ACHN (cell line): ENCODE measurements around the gene PIK3R1.

Experiments
- DNase-seq: peaks from one replicate; pipeline ENCODE4 v3.0.0-alpha.2; 2015
- in situ Hi-C: cut with HindIII; loops from 2 replicates; pipeline ENCODE4 v1.10.0; 2017; ENCODE audit warnings: low sequenced_read_pairs, low pct_ligation_motif_present, low pct_unique_long_range_greater_than_20kb

Gene PIK3R1

GRCh38 chr5:68215208-68215897 is at the start of gene PIK3R1:
Gene PIK3R1 (plus strand): TSS chr5:68215756. CDS start chr5:68226676, 10,920 bp downstream.
- in situ Hi-C loops = no loop called here
- peak; percentile 89 for DNase-seq

- DNase-seq = no peak
- in situ Hi-C loops = no loop called here
Observed at GRCh38 chr5:68167195-68167651, 48.3 kb upstream of the PIK3R1 start.

GRCh38 chr5:68169903-68170302 is 45.7 kb upstream of the PIK3R1 start:
- no peak for DNase-seq
- in situ Hi-C loops = no loop called here

GRCh38 chr5:68170826-68171558 is 44.6 kb upstream of the PIK3R1 start:
- in situ Hi-C loops = no loop called here
- DNase-seq = no peak

- no peak for DNase-seq
- in situ Hi-C loops = no loop called here
Observed at GRCh38 chr5:68172314-68172713, 43.2 kb upstream of the PIK3R1 start.

GRCh38 chr5:68173007-68173406 is 42.5 kb upstream of the PIK3R1 start:
- DNase-seq = no peak
- in situ Hi-C loops = no loop called here

GRCh38 chr5:68176253-68176652 is 39.3 kb upstream of the PIK3R1 start:
- DNase-seq = no peak
- in situ Hi-C loops = no loop called here

GRCh38 chr5:68176802-68177479 is 38.6 kb upstream of the PIK3R1 start:
- in situ Hi-C loops = no loop called here
- no peak for DNase-seq

- in situ Hi-C loops = no loop called here
- no peak for DNase-seq
Observed at GRCh38 chr5:68177676-68178075, 37.9 kb upstream of the PIK3R1 start.

- no peak for DNase-seq
- in situ Hi-C loops = no loop called here
Observed at GRCh38 chr5:68178579-68178978, 37.0 kb upstream of the PIK3R1 start.

- no peak for DNase-seq
Observed at GRCh38 chr5:68180121-68181038, 35.2 kb upstream of the PIK3R1 start.

GRCh38 chr5:68181039-68181599 is 34.4 kb upstream of the PIK3R1 start:
- no peak for DNase-seq
- in situ Hi-C loops = no loop called here

More at GRCh38 chr5:68180121-68181038, 35.2 kb upstream of the PIK3R1 start:
- in situ Hi-C loops = no loop called here

- DNase-seq = no peak
- in situ Hi-C loops = no loop called here
Observed at GRCh38 chr5:68182094-68182493, 33.5 kb upstream of the PIK3R1 start.

GRCh38 chr5:68182534-68182933 is 33.0 kb upstream of the PIK3R1 start:
- DNase-seq = no peak
- in situ Hi-C loops = no loop called here

GRCh38 chr5:68187268-68188055 is 28.1 kb upstream of the PIK3R1 start:
- in situ Hi-C loops = no loop called here
- DNase-seq = no peak

- DNase-seq = no peak
Observed at GRCh38 chr5:68189171-68189570, 26.4 kb upstream of the PIK3R1 start.

GRCh38 chr5:68189613-68190012 is 25.9 kb upstream of the PIK3R1 start:
- DNase-seq = no peak
- in situ Hi-C loops = no loop called here

More at GRCh38 chr5:68189171-68189570, 26.4 kb upstream of the PIK3R1 start:
- in situ Hi-C loops = no loop called here
